GM23338 (cell line): ENCODE measurements around the gene ATP9B.

Experiments used
- CTCF ChIP-seq, 2 experiments: fragments of 200-600 bp in 1 of 2; sonication (generic) in 1 of 2; conservative IDR thresholded peaks; 2 replicates each; pipeline versions ENCODE4 v1.5.1 to v1.6.1; 2016 to 2017; ENCODE audit warnings: antibody characterized with exemption in 2 of 2, low read depth in 2 of 2, mild to moderate bottlenecking in 2 of 2, moderate library complexity in 1 of 2
- EZH2 ChIP-seq: fragments of 200-600 bp; sonication (generic); IDR thresholded peaks from one replicate; pipeline ENCODE4 v1.8.0; 2017; ENCODE audit warnings: antibody characterized with exemption, mild to moderate bottlenecking, low read depth; ENCODE audit not compliant: unreplicated experiment
- JUNB ChIP-seq: IDR thresholded peaks from one replicate; pipeline ENCODE4 v1.6.1; 2016; ENCODE audit warnings: antibody characterized with exemption; ENCODE audit not compliant: unreplicated experiment
- POLR2AphosphoS5 ChIP-seq: IDR thresholded peaks from 2 replicates; pipeline ENCODE4 v1.6.1; 2016; ENCODE audit warnings: antibody characterized with exemption, low read depth
- TF ChIP-seq, protein P1 (sequence below): IDR thresholded peaks from one replicate; pipeline ENCODE4 v1.6.1; 2018; ENCODE audit warnings: antibody characterized with exemption; ENCODE audit not compliant: unreplicated experiment

GRCh38 chr18:79216176-79216575 is 147.0 kb downstream of the ATP9B start:
- TF ChIP-seq CTCF (conservative IDR thresholded peaks at IDR 0.05; ENCODE audit: low read depth in 2 of 2): no peak
- no peak for TF ChIP-seq EZH2
- no peak for TF ChIP-seq POLR2AphosphoS5
- TF ChIP-seq, protein P1, sequence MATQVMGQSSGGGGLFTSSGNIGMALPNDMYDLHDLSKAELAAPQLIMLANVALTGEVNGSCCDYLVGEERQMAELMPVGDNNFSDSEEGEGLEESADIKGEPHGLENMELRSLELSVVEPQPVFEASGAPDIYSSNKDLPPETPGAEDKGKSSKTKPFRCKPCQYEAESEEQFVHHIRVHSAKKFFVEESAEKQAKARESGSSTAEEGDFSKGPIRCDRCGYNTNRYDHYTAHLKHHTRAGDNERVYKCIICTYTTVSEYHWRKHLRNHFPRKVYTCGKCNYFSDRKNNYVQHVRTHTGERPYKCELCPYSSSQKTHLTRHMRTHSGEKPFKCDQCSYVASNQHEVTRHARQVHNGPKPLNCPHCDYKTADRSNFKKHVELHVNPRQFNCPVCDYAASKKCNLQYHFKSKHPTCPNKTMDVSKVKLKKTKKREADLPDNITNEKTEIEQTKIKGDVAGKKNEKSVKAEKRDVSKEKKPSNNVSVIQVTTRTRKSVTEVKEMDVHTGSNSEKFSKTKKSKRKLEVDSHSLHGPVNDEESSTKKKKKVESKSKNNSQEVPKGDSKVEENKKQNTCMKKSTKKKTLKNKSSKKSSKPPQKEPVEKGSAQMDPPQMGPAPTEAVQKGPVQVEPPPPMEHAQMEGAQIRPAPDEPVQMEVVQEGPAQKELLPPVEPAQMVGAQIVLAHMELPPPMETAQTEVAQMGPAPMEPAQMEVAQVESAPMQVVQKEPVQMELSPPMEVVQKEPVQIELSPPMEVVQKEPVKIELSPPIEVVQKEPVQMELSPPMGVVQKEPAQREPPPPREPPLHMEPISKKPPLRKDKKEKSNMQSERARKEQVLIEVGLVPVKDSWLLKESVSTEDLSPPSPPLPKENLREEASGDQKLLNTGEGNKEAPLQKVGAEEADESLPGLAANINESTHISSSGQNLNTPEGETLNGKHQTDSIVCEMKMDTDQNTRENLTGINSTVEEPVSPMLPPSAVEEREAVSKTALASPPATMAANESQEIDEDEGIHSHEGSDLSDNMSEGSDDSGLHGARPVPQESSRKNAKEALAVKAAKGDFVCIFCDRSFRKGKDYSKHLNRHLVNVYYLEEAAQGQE: no peak
- TF ChIP-seq JUNB: no peak
